SIG-M5 (cell line): Measurements from ENCODE around the gene MBLAC2.

ENCODE experiments used
- DNase-seq: peaks from one replicate; lab custom pipeline; 2025; lab: John Stamatoyannopoulos, UW

Gene MBLAC2

DNA sequence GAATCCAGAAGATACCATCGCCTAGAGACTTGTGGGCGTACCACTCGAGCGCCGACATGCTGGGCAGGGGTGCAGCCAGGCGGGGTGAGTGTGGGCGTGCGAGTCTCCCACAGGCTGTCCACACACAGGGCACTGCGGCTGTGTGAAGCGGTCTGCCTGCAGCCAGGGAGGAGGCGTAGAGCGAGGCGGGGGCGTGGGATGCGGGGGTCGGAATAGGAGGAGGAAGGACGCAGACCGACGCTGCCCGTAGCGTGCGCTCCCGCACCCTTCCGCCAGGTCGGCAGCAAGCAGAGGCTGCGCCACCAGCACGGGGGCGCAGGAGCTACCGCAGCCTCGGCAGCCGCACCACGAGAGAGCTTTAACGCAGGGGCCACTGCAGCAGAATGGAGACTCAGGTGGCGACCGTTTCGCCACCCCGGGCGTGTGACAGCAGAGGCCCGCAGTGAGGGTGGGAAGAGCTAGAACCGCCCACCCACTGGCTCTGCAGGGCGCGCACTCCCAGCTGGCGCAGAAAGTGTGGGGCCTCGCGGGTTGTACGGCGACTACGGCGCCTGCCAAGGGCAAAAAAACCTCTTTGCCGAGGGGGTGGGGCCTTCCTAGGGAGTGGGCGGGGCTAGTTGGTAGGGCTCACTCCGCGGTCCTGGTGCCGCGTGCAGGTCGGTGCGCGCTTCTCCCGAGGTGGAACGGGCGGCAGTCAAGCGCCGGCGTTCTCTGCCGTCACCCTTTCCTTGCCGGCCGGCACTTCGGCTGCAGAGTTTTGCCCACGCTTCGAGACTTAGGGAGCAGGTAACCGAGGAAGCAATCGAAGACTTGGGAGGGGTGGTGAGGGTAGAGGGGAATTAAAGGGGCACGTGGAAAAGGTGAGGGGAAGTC, at the start of gene MBLAC2, which contains the start of gene POLR3G:
TSS of gene MBLAC2 (minus strand) at position 537 of the 873 bp plus-strand sequence. CDS start at position 58, 479 bp downstream.
TSS of gene POLR3G (plus strand) at position 630 of the 873 bp plus-strand sequence. CDS start 10,704 bp downstream, outside the sequence.
- DNase-seq = peak; percentile 39

DNA sequence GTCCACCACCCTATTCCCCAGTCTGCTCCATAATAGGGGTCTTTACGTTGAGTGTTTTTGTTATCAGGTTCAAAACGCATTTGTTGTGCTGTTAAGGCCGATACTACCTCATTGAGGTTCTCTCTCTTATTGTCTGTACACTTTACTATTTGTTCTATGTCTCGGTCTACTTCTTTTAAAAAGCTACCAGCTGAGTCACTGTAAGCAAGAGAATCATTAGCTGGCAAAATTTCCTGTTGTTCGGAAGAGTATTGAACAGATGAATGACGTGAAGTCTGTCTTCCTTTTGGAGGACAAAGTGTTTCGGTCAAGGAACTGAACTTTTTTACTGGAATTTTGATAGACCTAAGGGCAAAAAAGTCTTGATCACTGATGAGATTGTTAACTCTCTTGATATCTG, 44.5 kb upstream of the MBLAC2 start:
- no peak for DNase-seq

- DNase-seq = no peak
Observed at GRCh38 chr5:90518661-90519060, 44.1 kb upstream of the MBLAC2 start.

DNA sequence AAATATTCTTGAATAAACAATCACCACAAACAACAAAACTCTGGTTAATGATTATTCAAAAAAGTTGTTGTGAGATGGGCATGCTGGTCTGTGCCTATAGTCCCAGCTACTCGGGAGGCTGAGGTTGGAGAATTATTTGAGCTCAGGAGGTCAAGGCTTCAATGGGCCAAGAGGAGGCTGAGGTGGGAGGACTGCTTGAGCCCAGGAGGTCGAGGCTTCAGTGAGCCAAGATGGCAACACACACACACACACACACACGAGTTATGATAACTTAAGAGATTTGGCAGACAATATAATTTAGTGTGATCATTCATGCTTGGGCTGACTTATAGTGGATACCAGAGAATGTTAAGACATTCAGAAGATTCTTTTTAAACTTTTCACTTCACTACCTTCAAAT, 39.9 kb upstream of the MBLAC2 start:
- no peak for DNase-seq

DNA sequence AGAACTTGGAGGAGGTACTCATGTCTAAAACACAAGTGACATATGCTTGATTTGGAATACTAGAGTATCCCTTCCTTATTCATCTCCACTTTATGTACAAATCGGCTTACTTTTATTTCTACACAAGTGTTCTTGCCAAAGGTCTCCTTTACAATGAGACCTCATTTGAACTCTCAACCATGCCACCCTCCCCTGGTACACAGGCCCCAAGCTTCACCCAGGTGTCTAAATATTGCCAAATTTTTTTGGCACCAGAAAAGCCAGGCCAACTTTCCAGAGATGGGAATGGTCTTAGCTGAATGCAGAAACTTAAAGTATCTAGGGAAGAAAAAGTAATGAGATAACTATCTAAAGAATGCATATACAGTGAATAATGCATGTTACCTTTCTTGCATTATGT, 35.9 kb upstream of the MBLAC2 start:
- no peak for DNase-seq

GRCh38 chr5:90506221-90506620, 31.6 kb upstream of the MBLAC2 start:
- DNase-seq = no peak

GRCh38 chr5:90504743-90505142, 30.2 kb upstream of the MBLAC2 start:
- DNase-seq = no peak

DNA sequence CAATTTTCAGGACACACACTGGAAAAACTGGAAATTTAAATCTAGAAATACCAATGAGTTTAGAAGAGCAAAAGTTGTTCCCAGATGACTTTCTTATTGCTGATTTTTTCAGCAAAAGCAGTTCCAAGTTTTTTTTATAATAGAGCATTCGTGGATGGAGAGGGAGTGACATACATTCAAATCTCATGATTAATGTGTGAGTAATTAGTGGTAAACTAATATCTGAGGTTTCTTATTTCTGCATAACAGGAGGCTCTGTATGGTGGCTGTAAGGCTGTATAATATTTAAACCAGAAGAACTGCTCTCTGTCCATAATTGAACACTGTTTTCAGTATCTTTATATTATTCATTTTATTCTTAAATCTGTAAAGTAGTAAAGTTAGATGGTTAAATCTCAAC, 29.0 kb upstream of the MBLAC2 start:
- no peak for DNase-seq

DNA sequence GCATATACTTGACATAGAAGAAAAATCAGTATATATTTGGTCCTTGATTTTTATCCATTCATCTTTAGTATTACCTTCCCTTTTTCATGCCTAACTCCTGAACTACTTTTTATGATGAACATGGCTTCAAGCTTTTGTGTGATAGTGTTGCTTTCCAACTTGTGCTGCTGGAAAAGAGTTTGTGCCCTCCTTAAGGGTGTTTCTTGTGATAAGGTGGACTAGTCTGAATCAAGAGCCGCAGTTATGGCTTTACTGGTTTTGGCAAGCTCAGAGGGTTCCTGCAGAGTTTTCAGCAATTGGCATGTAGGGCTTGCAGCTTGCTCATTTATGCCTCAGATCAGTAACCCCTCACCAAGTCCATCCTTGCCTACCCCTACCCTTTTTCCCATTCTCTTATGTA, 20.6 kb upstream of the MBLAC2 start:
- DNase-seq = no peak

- no peak for DNase-seq
Observed at GRCh38 chr5:90494043-90494442, 19.5 kb upstream of the MBLAC2 start.

- DNase-seq = no peak
Observed at GRCh38 chr5:90488791-90489190, 14.2 kb upstream of the MBLAC2 start.

DNA sequence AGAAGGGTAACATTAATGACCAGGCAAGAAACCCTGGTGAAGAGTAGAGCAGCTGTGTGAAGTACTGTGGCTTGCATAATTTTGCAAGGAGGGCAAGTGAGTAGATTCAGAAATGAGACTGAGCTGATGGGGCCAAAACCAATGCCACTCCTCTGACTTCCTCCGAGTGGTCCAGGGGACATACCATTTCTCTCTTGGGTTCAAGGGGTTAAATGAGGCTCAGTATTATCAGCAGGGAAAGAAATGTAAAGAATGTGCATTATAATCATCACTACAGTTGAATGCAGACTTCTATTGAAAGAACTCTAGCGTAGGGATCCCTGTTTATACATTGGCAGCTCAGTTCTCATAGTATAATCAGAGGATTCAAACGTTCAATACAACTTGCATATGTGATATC, 10.0 kb upstream of the MBLAC2 start:
- no peak for DNase-seq

DNA sequence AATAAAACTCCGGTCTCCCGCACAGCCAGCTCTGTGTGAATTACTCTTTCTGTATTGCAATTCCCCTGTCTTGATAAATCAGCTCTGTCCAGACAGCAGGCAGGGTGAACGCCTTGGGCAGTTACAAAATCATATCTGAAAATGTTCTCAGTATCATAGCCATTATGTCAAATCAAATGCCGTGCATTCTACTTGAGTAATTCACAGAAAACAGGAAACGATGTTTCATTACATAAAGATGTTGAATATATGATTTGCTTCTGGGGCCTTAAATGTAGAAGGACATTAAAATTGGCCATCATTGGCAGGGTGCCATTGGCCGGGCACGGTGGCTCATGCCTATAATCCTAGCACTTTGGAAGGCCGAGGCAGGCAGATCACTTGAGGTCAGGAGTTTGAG, 8.6 kb upstream of the MBLAC2 start:
- DNase-seq = no peak

DNA sequence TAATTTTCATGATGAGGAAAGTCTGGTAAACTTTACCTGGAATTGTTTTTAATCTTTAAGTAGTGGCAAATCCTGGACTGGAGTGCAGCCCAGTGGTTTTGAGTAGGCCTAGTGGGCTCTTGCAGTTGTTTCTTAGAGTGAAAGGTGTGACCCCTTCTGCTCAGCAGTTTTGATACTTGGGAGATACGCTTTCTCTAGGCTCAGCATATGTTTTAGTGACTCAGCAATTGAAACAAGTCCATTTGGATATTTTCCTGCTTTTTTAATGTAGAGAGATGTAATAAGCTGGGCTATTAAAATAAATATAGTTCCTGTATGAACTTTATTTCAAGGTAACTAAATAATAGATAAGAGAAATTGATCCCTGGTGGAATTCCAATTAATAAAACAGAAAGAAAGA, 6.1 kb upstream of the MBLAC2 start:
- no peak for DNase-seq

DNA sequence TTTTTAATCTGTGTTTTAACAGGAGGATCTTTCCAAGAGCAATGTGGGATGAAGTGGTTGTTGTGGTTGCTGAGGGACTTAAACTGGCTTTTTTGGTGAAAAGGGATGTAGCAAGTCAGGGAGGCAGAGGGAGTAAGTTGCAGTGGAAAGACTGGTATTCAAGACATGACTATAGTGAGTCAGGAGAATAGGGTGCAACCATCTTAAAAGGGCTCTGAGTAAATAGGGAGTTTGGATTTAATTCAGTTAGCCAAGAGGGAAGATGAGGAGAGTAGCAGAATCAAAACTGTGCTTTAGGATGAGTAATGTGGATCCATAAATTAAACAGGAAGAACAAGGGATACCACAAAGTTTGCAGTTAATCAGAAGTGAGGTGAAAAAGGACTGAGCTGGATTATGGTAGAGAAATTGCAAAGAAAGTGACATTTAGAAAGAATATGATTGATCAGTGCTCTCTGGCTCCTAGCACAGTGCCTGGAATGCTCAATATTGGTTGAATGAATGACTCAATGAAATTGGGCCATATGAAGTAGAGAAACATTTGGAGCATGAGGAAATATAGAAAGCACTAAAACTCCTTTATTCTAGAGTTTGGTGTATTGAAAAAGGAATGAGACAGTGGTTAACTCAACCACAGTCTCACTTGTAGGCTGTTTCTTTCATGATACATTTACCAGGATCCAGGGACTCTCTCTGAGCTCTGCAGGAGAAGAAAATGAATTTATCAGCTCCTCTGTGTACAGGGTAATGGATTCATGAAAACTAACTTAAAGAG, 5.2 kb upstream of the MBLAC2 start:
- no peak for DNase-seq

- DNase-seq = no peak
Observed at GRCh38 chr5:90477621-90478215, 3.1 kb upstream of the MBLAC2 start.

DNA sequence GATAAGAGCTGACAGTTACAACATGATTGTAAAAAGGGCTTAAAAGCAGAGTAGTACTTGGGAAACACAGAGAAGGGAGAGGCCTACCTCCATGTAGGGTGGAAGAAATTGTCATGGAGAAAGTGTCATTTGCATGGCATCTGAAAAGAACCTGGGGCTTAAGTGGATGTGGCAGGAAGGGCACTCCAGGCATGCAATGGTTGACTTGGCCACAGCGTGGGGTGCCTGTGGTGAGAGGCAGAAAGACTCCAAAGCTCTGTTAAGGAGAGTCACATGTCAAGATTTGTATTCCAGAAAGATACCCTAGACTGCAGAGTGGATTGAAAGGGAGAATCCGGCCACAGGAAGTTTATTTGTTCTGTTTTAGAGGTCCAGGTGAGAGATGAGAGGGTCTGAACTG, 2.5 kb upstream of the MBLAC2 start:
- DNase-seq = no peak

GRCh38 chr5:90476391-90476790, 1.8 kb upstream of the MBLAC2 start:
- no peak for DNase-seq

DNA sequence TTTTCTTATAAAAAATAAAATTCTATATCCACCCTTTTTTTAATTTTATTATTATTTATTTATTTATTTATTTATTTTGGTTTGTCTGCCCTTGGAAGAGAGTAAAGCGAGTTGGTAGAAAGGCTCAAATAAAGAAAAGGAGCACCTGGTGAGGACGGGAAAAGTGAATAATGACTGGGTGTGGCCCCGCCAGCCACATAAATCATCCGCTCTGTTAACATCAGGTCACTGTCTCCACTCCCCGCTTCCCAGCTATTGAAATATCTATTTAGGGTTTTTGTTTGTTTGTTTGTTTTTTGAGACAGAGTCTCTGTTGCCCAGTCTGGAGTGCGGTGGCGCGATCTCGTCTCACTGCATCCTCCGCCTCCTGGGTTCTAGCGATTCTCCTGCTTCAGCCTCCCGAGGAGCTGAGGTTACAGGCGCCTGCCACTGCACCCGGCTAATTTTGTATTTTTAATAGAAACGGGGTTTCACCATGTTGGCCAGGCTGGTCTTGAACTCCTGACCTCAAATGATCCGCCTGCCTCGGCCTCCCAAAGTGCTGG, 937 bp upstream of the MBLAC2 start:
- DNase-seq = no peak

- no peak for DNase-seq
Observed at GRCh38 chr5:90473396-90474234, 956 bp downstream of the MBLAC2 start.

DNA sequence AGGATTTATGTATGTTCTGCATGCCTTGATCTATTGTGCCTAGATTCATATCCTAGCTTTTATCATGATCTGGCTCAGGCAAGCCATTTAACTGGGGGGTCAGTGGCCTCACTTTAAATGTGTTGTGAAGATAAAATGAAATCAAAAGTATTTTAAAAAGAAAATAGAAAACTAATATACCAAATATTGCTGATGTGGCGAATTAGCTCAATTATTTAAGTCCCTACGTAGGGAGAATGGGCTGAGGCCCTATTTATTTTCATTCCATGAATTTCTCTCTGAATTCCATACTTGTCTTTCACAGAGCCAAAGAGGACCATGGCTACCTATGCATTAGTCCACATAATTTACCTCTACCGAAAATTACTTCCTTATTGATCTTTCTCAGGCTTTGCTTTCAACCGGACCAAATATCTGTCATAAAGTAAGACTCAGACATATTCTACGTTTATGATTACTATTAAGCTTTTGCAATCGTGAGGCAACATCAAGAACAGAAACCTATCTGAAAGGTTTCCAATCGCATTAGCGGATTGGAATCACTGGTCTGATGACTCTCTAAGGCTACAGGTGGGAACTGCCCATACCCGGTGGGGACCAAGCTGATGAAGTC, 1.7 kb downstream of the MBLAC2 start:
- DNase-seq = no peak
